ENCODE measurements around the gene TMIE.
"Not testable (repeated sequence)": the region's sequence is repeated elsewhere in the genome, so short reads cannot be mapped to it uniquely, and the experiment has no call there.

TMIE gene

DNA sequence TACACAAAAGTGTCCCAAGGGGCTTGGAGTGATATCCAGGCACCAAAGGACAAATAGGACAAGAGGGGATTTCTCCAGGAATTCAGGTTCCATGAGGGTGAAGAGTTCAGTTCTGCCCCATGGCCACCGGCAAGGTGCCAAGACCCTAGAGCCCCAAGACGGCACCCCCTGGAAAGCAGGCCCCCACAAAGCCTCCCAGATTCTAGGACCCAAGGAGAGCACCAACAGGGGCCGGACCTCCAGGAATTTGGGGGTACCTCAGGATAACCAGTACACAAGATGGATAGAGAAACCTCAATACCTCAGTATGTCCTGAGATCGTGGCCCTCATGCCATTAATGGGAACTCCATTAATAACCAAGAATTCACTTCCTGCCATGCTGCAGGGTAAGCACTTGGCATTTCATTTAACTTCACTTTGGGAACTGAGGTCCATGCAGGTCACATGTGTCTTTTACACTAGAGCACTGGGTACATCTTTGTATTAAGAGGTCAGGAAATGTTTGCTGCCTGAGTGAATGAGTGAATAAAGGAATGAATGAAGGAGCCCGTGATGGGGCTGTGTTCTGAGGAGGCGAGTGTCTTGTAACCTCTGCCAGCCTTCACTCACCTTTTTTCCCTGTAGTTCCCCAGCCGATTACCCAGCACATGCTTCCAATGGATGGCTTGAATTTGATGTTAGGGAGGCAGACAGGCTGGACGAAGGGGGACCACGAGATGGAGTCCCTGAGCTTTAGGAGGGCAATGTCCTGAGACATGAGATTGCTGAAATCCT lies 32.0 kb downstream of the TMIE start:
- TF ChIP-seq ZFX (IDR thresholded peaks at IDR 0.05; ENCODE audit: borderline replicate concordance) = no peak
- TF ChIP-seq, protein P1, sequence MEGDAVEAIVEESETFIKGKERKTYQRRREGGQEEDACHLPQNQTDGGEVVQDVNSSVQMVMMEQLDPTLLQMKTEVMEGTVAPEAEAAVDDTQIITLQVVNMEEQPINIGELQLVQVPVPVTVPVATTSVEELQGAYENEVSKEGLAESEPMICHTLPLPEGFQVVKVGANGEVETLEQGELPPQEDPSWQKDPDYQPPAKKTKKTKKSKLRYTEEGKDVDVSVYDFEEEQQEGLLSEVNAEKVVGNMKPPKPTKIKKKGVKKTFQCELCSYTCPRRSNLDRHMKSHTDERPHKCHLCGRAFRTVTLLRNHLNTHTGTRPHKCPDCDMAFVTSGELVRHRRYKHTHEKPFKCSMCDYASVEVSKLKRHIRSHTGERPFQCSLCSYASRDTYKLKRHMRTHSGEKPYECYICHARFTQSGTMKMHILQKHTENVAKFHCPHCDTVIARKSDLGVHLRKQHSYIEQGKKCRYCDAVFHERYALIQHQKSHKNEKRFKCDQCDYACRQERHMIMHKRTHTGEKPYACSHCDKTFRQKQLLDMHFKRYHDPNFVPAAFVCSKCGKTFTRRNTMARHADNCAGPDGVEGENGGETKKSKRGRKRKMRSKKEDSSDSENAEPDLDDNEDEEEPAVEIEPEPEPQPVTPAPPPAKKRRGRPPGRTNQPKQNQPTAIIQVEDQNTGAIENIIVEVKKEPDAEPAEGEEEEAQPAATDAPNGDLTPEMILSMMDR (IDR thresholded peaks at IDR 0.05) = no peak
- H3K27ac ChIP-seq = no peak overlapping the region

- no peak overlapping the region for H3K27ac ChIP-seq
- no peak for TF ChIP-seq ZFX (IDR thresholded peaks at IDR 0.05; ENCODE audit: borderline replicate concordance)
- TF ChIP-seq, protein P1 (IDR thresholded peaks at IDR 0.05) = no peak
Measured at GRCh38 chr3:46734773-46735172, 33.6 kb downstream of the TMIE start.

GRCh38 chr3:46736006-46736872 lies 35.0 kb downstream of the TMIE start:
- no peak overlapping the region for H3K27ac ChIP-seq
- no peak for TF ChIP-seq ZFX (IDR thresholded peaks at IDR 0.05; ENCODE audit: borderline replicate concordance)
- TF ChIP-seq, protein P1 (IDR thresholded peaks at IDR 0.05) = no peak

GRCh38 chr3:46737329-46737731 lies 36.1 kb downstream of the TMIE start:
- H3K27ac ChIP-seq = no peak overlapping the region
- TF ChIP-seq ZFX (IDR thresholded peaks at IDR 0.05; ENCODE audit: borderline replicate concordance) = no peak
- TF ChIP-seq, protein P1 (IDR thresholded peaks at IDR 0.05) = no peak

DNA sequence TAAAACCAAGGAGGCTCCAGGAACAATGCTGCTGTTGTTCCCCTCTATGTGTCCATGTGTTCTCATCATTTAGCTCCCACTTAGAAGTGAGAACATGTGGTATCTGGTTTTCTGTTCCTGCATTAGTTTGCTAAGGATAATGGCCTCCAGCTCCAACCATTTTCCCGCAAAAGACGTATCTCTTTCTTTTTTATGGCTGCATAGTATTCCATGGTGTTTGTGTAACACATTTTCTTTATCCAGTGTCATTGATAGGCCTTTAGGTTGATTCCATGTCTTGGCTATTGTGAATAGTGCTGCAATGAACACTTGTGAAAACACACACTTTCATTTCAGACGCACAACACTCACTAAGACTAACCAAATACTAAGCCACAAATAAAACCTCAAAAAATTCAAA lies 38.4 kb downstream of the TMIE start:
- not testable (repeated sequence) for H3K27ac ChIP-seq

DNA sequence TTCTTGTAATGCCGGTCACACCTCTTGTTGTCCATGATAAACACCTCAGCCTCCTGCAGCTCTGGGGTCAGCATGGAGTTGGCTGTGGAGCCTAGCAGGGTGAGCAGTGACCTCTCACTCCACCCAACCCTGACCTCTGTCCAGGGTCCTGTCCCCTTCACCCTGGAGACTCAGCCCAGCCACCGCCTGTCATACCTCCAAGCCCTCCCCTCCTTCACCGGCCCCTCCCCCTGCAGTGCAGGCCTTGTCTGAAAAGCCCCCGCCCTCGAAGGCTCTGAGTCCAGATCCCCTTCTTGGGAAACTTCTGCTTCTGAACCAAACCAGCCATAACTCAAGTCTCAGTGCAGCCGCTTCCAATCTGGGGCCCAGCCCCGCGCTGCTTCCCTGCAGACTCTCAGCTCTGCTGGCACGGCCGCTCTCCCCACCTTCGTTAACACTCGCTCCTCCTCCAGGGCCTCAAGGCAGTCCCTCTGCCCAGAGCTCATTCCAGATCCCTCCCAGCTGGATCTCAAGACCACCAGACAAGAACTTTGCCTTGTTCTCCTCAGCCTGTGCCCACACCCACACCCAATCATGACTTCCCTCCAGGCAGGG lies 41.9 kb downstream of the TMIE start:
- no peak overlapping the region for H3K27ac ChIP-seq
- TF ChIP-seq, protein P1 (IDR thresholded peaks at IDR 0.05) = no peak
- no peak for TF ChIP-seq ZFX (IDR thresholded peaks at IDR 0.05; ENCODE audit: borderline replicate concordance)

GRCh38 chr3:46746711-46747110 lies 45.5 kb downstream of the TMIE start:
- no peak overlapping the region for H3K27ac ChIP-seq
- no peak for TF ChIP-seq ZFX (IDR thresholded peaks at IDR 0.05; ENCODE audit: borderline replicate concordance)
- TF ChIP-seq, protein P1 (IDR thresholded peaks at IDR 0.05) = no peak
